Large intestine (tissue), 3 donors: Measurements from ENCODE around the gene TMEM30A. TPM values are rescaled to one million over a fixed set of nuclear protein-coding genes. Genes with fewer than 3 reads are reported as not detected.

Experiments used
- DNase-seq, 2 donors: peaks; one replicate each; pipeline versions ENCODE4 v3.0.0 to v3.0.0-alpha.2; 2013
- H3K27ac ChIP-seq: one replicate; pipeline ENCODE4 v1.5.1; 2013; ENCODE audit warnings: low read length
- H3K27me3 ChIP-seq: 2 replicates; pipeline ENCODE4 v1.6.1; 2013; ENCODE audit warnings: low read length; ENCODE audit not compliant: control insufficient read depth, insufficient read depth
- H3K36me3 ChIP-seq: 2 replicates; pipeline ENCODE4 v1.6.1; 2013; ENCODE audit warnings: low read length; ENCODE audit not compliant: control insufficient read depth, insufficient read depth
- H3K4me1 ChIP-seq: one replicate; pipeline ENCODE4 v1.6.1; 2013; ENCODE audit warnings: low read length; ENCODE audit not compliant: control insufficient read depth, insufficient read depth
- H3K4me3 ChIP-seq: one replicate; pipeline ENCODE4 v1.5.1; 2013; ENCODE audit warnings: low read length
- H3K9me3 ChIP-seq: one replicate; pipeline ENCODE4 v1.6.1; 2013; ENCODE audit warnings: mild to moderate bottlenecking, low read depth, low read length, moderate library complexity; ENCODE audit not compliant: control insufficient read depth
- WGBS: methylation state at CpG from one replicate; pipeline ENCODE4 v1.1.5; 2013; ENCODE audit warnings: low lambda C conversion rate; ENCODE audit not compliant: insufficient coverage; 5-methylcytosine and 5-hydroxymethylcytosine counted together
- polyA plus RNA-seq: library from polyadenylated mRNA; unstranded; fragments of 120-200 nt; gene quantifications from one replicate; pipeline ENCODE4 v1.2.1, GENCODE V29; 2013

Gene TMEM30A
- polyA plus RNA-seq, 1 donor = 75.2 TPM

- no peaks in the 10 kb centered on the region for H3K36me3 ChIP-seq
- peaks cover 65% of the 10 kb centered on the region for H3K27me3 ChIP-seq
- WGBS = no CpG with 5 or more reads among the region's 35 CpGs
- peaks cover 29% of the 10 kb centered on the region for H3K4me1 ChIP-seq
- H3K27ac ChIP-seq = peak overlapping the region; percentile 81
- no peak for DNase-seq
- H3K9me3 ChIP-seq = peaks cover 7% of the 10 kb centered on the region
- peak overlapping the region; percentile 58 for H3K4me3 ChIP-seq
These were observed 77.8 kb downstream of the TMEM30A start for GRCh38 chr6:75206576-75207342.

DNA sequence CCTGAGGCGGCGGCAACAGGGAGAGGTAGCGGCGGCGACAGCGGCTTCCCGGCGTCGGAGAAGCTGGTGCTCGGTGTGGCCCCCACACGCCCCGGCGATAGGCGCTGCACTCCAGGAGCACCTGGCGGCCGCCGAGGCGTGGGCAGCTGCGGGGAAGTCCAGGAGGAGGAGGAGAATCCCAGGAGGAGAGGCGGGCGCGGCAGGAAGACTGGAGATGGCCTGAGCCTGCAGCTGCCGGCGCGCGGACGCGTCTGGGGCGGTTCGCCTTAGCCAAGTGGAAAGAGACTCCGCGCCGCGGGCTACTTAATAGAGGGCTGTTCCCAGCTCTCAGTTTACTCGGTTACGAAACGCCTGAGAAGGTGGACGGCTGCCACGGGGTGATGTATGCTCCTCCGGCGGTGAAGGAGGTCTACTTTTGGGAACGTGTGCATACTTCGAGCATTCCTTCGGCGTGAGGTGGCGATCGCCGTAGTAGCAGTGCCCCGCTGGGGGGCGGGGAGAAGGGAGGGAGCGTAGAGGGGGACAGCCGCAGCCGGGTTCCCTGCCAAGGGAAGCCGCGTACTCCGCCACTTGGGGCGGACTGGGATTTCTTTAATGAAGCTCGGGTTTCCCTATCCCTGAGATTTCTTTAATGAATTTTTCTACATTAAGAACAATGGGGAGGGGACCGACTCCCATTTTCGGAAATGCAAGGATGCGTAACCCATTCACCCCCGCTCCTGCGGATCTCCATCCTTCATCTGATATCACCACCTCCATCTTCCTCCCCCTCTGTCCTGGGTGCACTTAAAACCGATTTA lies 78.6 kb downstream of the TMEM30A start, which contains the start of gene COL12A1:
TSS of gene COL12A1 (minus strand) at position 278 of the 800 bp plus-strand sequence. CDS start 3,261 bp downstream, outside the sequence.
- H3K4me1 ChIP-seq = peaks cover 26% of the 10 kb centered on the region
- peaks cover 69% of the 10 kb centered on the region for H3K27me3 ChIP-seq
- WGBS = no CpG with 5 or more reads among the region's 64 CpGs

DNA sequence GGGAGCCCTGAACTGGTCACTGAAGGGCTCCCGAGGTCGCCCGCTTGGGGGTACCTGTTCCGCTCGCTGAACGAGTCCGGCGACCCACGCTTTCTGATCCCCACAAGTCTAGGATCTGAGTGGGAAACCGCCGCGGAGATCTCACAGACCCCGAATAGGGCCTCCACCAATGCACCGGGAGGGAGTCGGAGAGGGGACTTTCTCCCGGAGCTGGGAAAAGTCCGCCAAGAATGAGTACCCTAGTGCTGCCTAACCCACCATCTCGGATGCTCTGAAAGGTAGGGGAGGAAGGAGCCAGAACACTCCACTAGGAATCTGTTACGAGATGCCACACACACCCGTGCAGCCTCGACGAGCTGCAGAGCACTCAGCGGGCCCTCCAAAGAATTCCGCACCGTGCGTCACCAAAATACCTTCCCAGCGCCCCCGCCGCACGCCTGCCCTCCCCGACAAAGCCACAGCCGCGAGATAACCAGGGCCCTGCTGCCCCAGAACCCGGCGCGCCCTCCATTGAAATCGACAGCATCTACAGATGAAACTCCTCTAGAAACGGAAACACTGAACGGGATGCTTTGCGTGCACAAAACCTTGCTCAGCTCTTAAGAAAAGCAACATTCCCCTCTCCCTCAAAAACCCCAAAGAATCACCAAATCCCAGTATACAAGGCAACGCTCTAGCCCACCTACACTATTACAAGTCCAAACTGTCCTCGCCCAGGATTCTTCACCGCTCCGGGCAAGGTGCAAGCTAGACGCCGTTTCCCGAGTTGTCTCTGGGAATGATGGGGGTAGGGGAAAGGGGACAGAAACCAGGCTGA lies 79.4 kb downstream of the TMEM30A start:
- Histone ChIP-seq H3K4me1 (peaks cover 26% of the 10 kb centered on the region), H3K36me3 (no peaks in the 10 kb centered on the region), H3K9me3 (peaks cover 7% of the 10 kb centered on the region), H3K27me3 (peaks cover 69% of the 10 kb centered on the region), H3K4me3 (peak overlapping the region; percentile 58), H3K27ac (peak overlapping the region; percentile 81)
- WGBS = 0% methylated on average over 1 of the region's 47 CpGs
- peak in 1 of 2 donors; percentile 37 for DNase-seq

More for the DNA sequence above, 78.6 kb downstream of the TMEM30A start, which contains the start of gene COL12A1:
- Histone ChIP-seq H3K9me3 (peaks cover 7% of the 10 kb centered on the region), H3K36me3 (no peaks in the 10 kb centered on the region), H3K27ac (peak within 1 kb of the TSS; percentile 81), H3K4me3 (peak within 1 kb of the TSS; percentile 58)
- peak; percentile 61 to 78 for DNase-seq

- peak overlapping the region; percentile 58 for H3K4me3 ChIP-seq
- peak; percentile 65 to 66 for DNase-seq
- H3K36me3 ChIP-seq = no peaks in the 10 kb centered on the region
- peaks cover 69% of the 10 kb centered on the region for H3K27me3 ChIP-seq
- H3K9me3 ChIP-seq = peaks cover 7% of the 10 kb centered on the region
- H3K27ac ChIP-seq = peak overlapping the region; percentile 81
- peaks cover 26% of the 10 kb centered on the region for H3K4me1 ChIP-seq
- 0% methylated on average over 1 of the region's 35 CpGs for WGBS
These were observed 80.2 kb downstream of the TMEM30A start for GRCh38 chr6:75204217-75204958.

- Histone ChIP-seq H3K27ac (peak overlapping the region; percentile 47), H3K36me3 (no peaks in the 10 kb centered on the region), H3K9me3 (peaks cover 7% of the 10 kb centered on the region), H3K4me3 (peak overlapping the region; percentile 16), H3K27me3 (peaks cover 68% of the 10 kb centered on the region), H3K4me1 (peaks cover 24% of the 10 kb centered on the region)
- no CpG with 5 or more reads among the region's 5 CpGs for WGBS
- no peak for DNase-seq
These were observed 80.9 kb downstream of the TMEM30A start for GRCh38 chr6:75203721-75204120.

Other genes starting within 250 kb of the TMEM30A start
- 90.9 TPM for gene COL12A1, start 78.7 kb downstream of the TMEM30A start, polyA plus RNA-seq
- gene COX7A2, start 41.0 kb downstream of the TMEM30A start, polyA plus RNA-seq = 241 TPM
- 7.5 TPM for gene FILIP1, start 209.0 kb upstream of the TMEM30A start, polyA plus RNA-seq